Endothelial cell of umbilical vein (primary cell): ENCODE data around the gene RIC8B. TPM values are rescaled to one million over a fixed set of nuclear protein-coding genes. Genes with fewer than 3 reads are reported as not detected.

Experiments used
- BruUV-seq: library from RNA; stranded (reverse); fragments of 400-500 nt; replicated peaks from 2 replicates; lab custom pipeline; 2021; lab: Mats Ljungman, UMichigan
- CTCF ChIA-PET: fragments of 300-600, 350-600 bp; sonication (Branson Sonifier 250); formaldehyde crosslinking; loops from one replicate; lab custom pipeline; 2021; ENCODE audit warnings: antibody characterized with exemption, inconsistent platforms; lab: Charles Lee
- POLR2A ChIA-PET: fragments of 300-600, 350-600 bp; sonication (Branson Sonifier 250); formaldehyde crosslinking; loops from one replicate; lab custom pipeline; 2021; ENCODE audit warnings: antibody characterized with exemption, inconsistent platforms; lab: Charles Lee
- DNase-seq: peaks from one replicate; pipeline ENCODE4 v3.0.0-alpha.2; 2011; ENCODE audit warnings: low read depth, low spot score
- FAIRE-seq: peaks from 2 replicates; lab custom pipeline; 2011; peaks lifted over from hg19 to GRCh38; lab: Jason Lieb, UNC
- H2AFZ ChIP-seq: 2 replicates; pipeline ENCODE4 v1.6.0; 2012; ENCODE audit warnings: low read depth, low read length, control low read depth, inconsistent platforms
- H3K27ac ChIP-seq: 2 replicates; pipeline ENCODE4 v1.5.1; 2011; ENCODE audit warnings: low read depth, mild to moderate bottlenecking, control low read depth, low read length, moderate library complexity; ENCODE audit not compliant: insufficient read depth
- H3K27me3 ChIP-seq, 2 experiments: 2 replicates each; pipeline versions ENCODE4 v1.6.0 to v1.6.1; 2011; ENCODE audit warnings: low read length in 2 of 2, mixed read lengths in 1 of 2; ENCODE audit not compliant: control insufficient read depth in 2 of 2, insufficient read depth in 2 of 2
- H3K36me3 ChIP-seq, 2 experiments: 2 replicates in 1 of 2; 3 replicates in 1 of 2; pipeline ENCODE4 v1.5.1; 2011; ENCODE audit warnings: low read length in 2 of 2, mild to moderate bottlenecking in 1 of 2, moderate library complexity in 1 of 2; ENCODE audit not compliant: control insufficient read depth in 2 of 2, insufficient read depth in 2 of 2; ENCODE audit errors: extremely low read depth in 1 of 2
- H3K4me1 ChIP-seq: 3 replicates; pipeline ENCODE4 v1.5.1; 2011; ENCODE audit warnings: mild to moderate bottlenecking, low read length; ENCODE audit not compliant: control insufficient read depth, insufficient read depth; ENCODE audit errors: extremely low read depth
- H3K4me2 ChIP-seq: 2 replicates; pipeline ENCODE4 v1.6.1; 2011; ENCODE audit warnings: low read length, control low read depth, mixed read lengths; ENCODE audit not compliant: insufficient read depth
- H3K4me3 ChIP-seq, 3 experiments: fragments of 200-600 bp in 1 of 3; sonication (generic), shearing (Covaris generic) in 1 of 3; replicated peaks in 1 of 3; 2 replicates each; pipeline ENCODE4 v1.5.1; 2011 to 2016; ENCODE audit warnings: control low read depth in 3 of 3, low read length in 3 of 3, mild to moderate bottlenecking in 2 of 3, inconsistent platforms in 1 of 3, low read depth in 1 of 3, moderate library complexity in 1 of 3; ENCODE audit not compliant: insufficient read depth in 1 of 3
- H3K79me2 ChIP-seq: 2 replicates; pipeline ENCODE4 v1.6.0; 2012; ENCODE audit warnings: low read length, inconsistent platforms; ENCODE audit not compliant: control insufficient read depth, insufficient read depth
- H3K9ac ChIP-seq: replicated peaks from 2 replicates; pipeline ENCODE3; 2011; ENCODE audit warnings: low read length, control low read depth; ENCODE audit not compliant: insufficient read depth; ENCODE audit errors: extremely low read depth
- H3K9me1 ChIP-seq: replicated peaks from 3 replicates; pipeline ENCODE4 v1.6.0; 2011; ENCODE audit warnings: mild to moderate bottlenecking, low read length; ENCODE audit not compliant: control insufficient read depth, insufficient read depth; ENCODE audit errors: extremely low read depth
- H3K9me3 ChIP-seq: replicated peaks from 2 replicates; pipeline ENCODE4 v1.5.1; 2012; ENCODE audit warnings: low read length, inconsistent platforms; ENCODE audit not compliant: control insufficient read depth, insufficient read depth
- H4K20me1 ChIP-seq: replicated peaks from 2 replicates; pipeline ENCODE3; 2011; ENCODE audit warnings: mild to moderate bottlenecking, low read length; ENCODE audit not compliant: control insufficient read depth, insufficient read depth; ENCODE audit errors: extremely low read depth
- GATA2 ChIP-seq: IDR thresholded peaks from 2 replicates; pipeline ENCODE4 v1.7.0; 2011; ENCODE audit warnings: low read depth, mild to moderate bottlenecking, moderate library complexity, mixed read lengths, low read length; ENCODE audit not compliant: insufficient read length, insufficient read depth
- dilution Hi-C: fragments of 300-500 bp; cut with MboI; formaldehyde crosslinking; loops from one replicate; pipeline ENCODE4 v1.15.0; 2019; ENCODE audit warnings: low sequenced_read_pairs; ENCODE audit not compliant: extremely low pct_ligation_motif_present
- intact Hi-C: fragments of 100-400 bp; cut with micrococcal nuclease; formaldehyde crosslinking; loops from one replicate; pipeline ENCODE4 v1.10.0; 2022
- polyA plus RNA-seq, 4 experiments: library from polyadenylated mRNA; depleted of rRNA in 3 of 4; stranded (reverse) in 3 of 4; unstranded in 1 of 4; fragments of >200 nt; gene quantifications; 2 replicates each; pipeline versions ENCODE4 v1.2.1 to v1.2.3, GENCODE V29; 2011 to 2012; ENCODE audit warnings: missing spikeins in 1 of 4
- total RNA-seq: library from RNA; stranded (reverse); gene quantifications from 2 replicates; pipeline ENCODE4 v1.2.3, GENCODE V29; 2021
- TF ChIP-seq, protein P1 (sequence below), 2 donors: IDR thresholded peaks; 1 replicate in 1 of 2; 2 replicates in 1 of 2; pipeline ENCODE4 v1.5.1; 2011; ENCODE audit warnings: low read length in 2 of 2, mild to moderate bottlenecking in 2 of 2, moderate library complexity in 2 of 2, control low read depth in 1 of 2, inconsistent platforms in 1 of 2, low read depth in 1 of 2; ENCODE audit not compliant: insufficient read depth in 1 of 2; ENCODE audit errors: extremely low read depth in 1 of 2

The RIC8B gene
- total and polyA plus RNA-seq, 2 donors (not counting 3 experiments of a cell fraction or from before 2014, with no cell fraction given) = 4.1 to 13.7 TPM

DNA sequence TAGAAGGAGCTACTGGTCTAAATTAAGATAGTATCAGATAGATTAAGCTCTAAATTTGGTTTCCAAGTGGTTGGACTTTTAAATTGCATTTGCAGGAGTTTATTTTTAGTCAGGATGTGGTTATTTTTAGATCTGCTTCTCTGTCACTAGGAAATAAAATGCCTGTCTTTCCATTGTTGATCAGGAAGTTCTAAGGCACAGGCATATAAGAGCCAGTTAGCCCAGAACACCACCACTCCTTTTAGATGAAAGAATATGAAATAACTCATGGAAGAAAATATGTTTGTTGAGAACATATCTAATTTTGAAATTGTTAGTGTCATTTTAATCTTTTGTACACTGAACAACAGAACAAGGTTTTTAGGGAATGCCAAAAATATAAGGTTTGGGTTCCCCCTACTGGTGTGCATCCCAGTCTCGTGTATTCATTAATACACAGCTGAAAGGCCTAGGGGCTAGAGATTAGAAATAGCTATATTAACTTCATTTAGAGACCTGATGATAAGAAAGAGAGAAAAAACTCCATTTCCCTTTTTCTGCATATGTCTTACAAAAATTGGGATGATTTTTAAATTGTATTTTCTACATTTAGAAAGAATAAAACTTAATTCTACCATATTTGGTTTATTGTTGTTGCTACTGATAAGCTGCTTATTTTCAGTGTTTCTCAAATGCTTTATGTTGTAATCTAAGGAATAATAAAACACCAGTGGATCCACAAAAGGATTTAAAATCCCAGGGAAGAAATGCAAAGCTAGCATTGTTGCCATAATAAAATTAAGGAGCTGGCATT, 67.2 kb downstream of the RIC8B start:
- Histone ChIP-seq H3K27ac (peak overlapping the region; percentile 15), H2AFZ (no peak overlapping the region)

More for the DNA sequence above, 67.2 kb downstream of the RIC8B start:
- TF ChIP-seq GATA2 = no peak
- TF ChIP-seq, protein P1, sequence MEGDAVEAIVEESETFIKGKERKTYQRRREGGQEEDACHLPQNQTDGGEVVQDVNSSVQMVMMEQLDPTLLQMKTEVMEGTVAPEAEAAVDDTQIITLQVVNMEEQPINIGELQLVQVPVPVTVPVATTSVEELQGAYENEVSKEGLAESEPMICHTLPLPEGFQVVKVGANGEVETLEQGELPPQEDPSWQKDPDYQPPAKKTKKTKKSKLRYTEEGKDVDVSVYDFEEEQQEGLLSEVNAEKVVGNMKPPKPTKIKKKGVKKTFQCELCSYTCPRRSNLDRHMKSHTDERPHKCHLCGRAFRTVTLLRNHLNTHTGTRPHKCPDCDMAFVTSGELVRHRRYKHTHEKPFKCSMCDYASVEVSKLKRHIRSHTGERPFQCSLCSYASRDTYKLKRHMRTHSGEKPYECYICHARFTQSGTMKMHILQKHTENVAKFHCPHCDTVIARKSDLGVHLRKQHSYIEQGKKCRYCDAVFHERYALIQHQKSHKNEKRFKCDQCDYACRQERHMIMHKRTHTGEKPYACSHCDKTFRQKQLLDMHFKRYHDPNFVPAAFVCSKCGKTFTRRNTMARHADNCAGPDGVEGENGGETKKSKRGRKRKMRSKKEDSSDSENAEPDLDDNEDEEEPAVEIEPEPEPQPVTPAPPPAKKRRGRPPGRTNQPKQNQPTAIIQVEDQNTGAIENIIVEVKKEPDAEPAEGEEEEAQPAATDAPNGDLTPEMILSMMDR (IDR thresholded peaks at IDR 0.05; ENCODE audit: extremely low read depth in 1 of 2, insufficient read depth in 1 of 2, low read depth in 1 of 2, low read length in 2 of 2) = peak; percentile 28 to 43
- Histone ChIP-seq H4K20me1 (no peaks in the 10 kb centered on the region), H3K4me3 (peak overlapping the region in 1 of 3 experiments; percentile 27), H3K9me1 (no peaks in the 10 kb centered on the region), H3K9me3 (no peaks in the 10 kb centered on the region), H3K36me3 (peaks cover 0 to 8% of the 10 kb centered on the region in 2 experiments), H3K4me1 (peaks cover 20% of the 10 kb centered on the region), H3K27me3 (no peaks in the 10 kb centered on the region), H3K4me2 (peak overlapping the region; percentile 84), H3K79me2 (no peaks in the 10 kb centered on the region), H3K9ac (peak overlapping the region; percentile 49)
- ChIA-PET POLR2A (interaction anchor here (0.7 kb wide), 1 partner anchor 484 kb away, joined by 3 read pairs; the partner anchor contains the start of gene POLR3B), CTCF (interaction anchor here (0.6 to 3.5 kb wide), 33 partner anchors 8 to 615 kb away, joined by 3 to 28 read pairs (median 4); partner anchors contain the start of gene POLR3B)
- DNase-seq = peak; percentile 75
- no TSS peak for BruUV-seq
- peak; percentile 47 for FAIRE-seq
- intact Hi-C loops (loop anchor here (1.0 to 5.0 kb wide), 5 partner anchors 67 to 614 kb away; partner anchors contain the start of gene RIC8B), dilution Hi-C loops (no loop called here)
